ENCODE measurements around the gene AGBL4. TPM values are rescaled to one million over a fixed set of nuclear protein-coding genes. Genes with fewer than 3 reads are reported as not detected.

The AGBL4 gene
- total RNA-seq, 2 donors from 2014 or later: not detected

DNA sequence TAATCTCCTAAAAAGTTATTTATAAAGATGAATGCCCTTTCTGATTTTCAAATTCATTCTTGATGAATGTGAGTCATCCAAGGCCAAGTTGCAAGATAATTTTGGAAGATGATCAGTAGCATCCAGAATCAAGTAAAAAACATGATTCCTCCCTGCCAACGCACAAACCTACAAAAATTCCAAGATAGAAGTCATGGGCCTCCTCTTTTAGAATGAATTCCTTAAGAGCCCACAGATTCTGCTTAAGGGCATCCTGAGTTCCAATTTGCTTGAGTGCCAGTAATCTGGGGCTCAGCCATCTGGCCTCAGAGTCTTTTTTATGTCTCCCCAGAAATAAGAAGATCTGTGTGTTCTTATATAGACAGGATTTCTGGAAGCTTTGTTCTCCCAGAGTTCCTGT, 1528.6 kb downstream of the AGBL4 start:
- H3K9me3 ChIP-seq: no peaks in the 10 kb centered on the region
- no peak for DNase-seq (ENCODE audit: low spot score)
- TF ChIP-seq, protein P1, sequence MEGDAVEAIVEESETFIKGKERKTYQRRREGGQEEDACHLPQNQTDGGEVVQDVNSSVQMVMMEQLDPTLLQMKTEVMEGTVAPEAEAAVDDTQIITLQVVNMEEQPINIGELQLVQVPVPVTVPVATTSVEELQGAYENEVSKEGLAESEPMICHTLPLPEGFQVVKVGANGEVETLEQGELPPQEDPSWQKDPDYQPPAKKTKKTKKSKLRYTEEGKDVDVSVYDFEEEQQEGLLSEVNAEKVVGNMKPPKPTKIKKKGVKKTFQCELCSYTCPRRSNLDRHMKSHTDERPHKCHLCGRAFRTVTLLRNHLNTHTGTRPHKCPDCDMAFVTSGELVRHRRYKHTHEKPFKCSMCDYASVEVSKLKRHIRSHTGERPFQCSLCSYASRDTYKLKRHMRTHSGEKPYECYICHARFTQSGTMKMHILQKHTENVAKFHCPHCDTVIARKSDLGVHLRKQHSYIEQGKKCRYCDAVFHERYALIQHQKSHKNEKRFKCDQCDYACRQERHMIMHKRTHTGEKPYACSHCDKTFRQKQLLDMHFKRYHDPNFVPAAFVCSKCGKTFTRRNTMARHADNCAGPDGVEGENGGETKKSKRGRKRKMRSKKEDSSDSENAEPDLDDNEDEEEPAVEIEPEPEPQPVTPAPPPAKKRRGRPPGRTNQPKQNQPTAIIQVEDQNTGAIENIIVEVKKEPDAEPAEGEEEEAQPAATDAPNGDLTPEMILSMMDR (IDR thresholded peaks at IDR 0.05): no peak
- no peaks in the 10 kb centered on the region for H3K27me3 ChIP-seq (replicated peaks; ENCODE audit: insufficient read depth)
- no peak overlapping the region for H3K27ac ChIP-seq
- no peaks in the 10 kb centered on the region for H3K4me1 ChIP-seq (ENCODE audit: control insufficient read depth in 1 of 2, low read depth in 2 of 2)
- no peak for ATAC-seq (ENCODE audit: insufficient number of reproducible peaks, low FRiP score, low read depth)
- H3K36me3 ChIP-seq: no peaks in the 10 kb centered on the region
- H3K4me3 ChIP-seq: no peak overlapping the region

DNA sequence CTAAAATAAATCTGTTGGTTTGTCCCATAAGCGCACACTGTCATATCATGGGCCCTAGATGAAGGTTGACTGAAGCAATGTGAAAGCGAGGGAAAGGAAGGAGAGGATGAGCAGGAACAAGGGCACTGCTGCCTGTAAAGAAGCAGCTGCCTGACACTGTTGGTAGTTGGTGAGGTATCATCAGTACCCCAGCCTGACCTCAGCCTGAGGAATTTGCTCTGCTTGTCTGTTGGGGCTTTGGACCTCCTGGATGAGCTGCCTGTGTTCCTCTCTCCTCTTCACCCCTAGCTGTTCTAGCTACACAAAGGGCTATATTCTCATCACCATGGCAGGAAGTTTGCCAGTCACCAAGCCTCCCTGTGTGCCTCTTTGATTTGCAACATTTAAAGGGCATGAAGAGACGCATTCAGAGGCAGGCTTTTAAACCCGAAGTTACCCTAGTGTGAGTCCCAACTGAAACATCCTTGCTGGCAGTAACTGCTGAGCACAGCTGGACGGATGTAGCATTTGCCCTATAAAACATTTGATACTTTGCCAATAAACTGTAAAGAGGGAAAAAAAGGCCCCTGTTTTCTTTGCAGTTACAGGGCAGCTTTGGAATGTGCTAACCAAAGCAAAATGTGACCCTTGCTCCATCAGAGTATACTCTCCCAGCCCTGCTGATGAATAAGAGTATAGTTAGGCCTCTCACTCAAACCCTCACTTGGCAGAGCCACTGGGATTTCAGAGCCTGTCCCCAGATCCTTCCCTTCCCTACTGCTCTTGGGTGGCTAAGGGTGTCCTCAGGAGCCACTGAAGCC, 1529.6 kb downstream of the AGBL4 start:
- Histone ChIP-seq H3K4me1 (ENCODE audit: control insufficient read depth in 1 of 2, low read depth in 2 of 2) (no peaks in the 10 kb centered on the region), H3K9me3 (no peaks in the 10 kb centered on the region), H3K27ac (no peak overlapping the region), H3K27me3 (replicated peaks; ENCODE audit: insufficient read depth) (no peaks in the 10 kb centered on the region), H3K4me3 (no peak overlapping the region), H3K36me3 (no peaks in the 10 kb centered on the region)
- TF ChIP-seq, protein P1 (IDR thresholded peaks at IDR 0.05): no peak
- ATAC-seq (ENCODE audit: insufficient number of reproducible peaks, low FRiP score, low read depth) (peak; percentile 50), DNase-seq (ENCODE audit: low spot score) (no peak)

DNA sequence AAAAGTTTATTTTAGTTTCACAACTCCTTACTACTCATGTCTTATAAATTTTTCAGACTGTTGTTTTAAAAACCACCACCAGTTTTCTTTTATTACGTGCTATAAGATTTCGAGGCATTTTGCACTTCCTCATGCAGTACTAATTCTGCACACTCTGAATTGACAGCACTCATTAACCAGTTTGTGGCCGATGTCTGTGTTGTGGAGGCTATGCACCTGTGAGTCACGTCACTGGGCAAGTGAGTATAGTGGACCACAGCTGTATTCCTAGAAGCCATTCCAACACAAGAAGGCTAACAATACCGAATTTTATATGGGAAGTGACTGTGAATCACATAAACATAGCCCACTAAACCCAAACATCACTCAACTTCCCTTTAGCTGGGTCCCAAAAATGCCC, 1530.7 kb downstream of the AGBL4 start:
- Histone ChIP-seq H3K4me1 (ENCODE audit: control insufficient read depth in 1 of 2, low read depth in 2 of 2) (no peaks in the 10 kb centered on the region), H3K36me3 (no peaks in the 10 kb centered on the region), H3K27me3 (replicated peaks; ENCODE audit: insufficient read depth) (no peaks in the 10 kb centered on the region), H3K9me3 (no peaks in the 10 kb centered on the region), H3K27ac (no peak overlapping the region), H3K4me3 (no peak overlapping the region)
- TF ChIP-seq, protein P1 (IDR thresholded peaks at IDR 0.05): no peak
- no peak for ATAC-seq (ENCODE audit: insufficient number of reproducible peaks, low FRiP score, low read depth)
- no peak for DNase-seq (ENCODE audit: low spot score)

DNA sequence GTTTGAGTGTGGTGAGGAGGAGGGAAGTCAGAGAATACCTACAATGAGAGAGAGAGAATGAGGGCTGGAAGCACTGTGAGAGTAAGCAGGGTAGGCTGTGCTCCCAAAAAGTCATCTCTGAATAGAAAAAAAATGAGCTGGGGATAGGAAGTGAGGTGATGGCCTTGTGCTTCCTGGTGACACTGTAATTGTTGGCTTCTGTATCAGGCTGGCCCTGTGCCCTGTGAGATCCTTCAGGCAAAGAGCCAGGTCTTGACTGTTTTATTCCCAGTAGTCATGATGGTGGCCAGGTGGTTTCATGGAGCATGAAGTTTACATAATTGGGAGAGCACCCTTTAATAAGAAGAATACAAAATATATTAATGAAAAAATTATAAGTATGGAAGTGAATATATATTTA, 1531.4 kb downstream of the AGBL4 start:
- Histone ChIP-seq H3K4me3 (no peak overlapping the region), H3K27ac (no peak overlapping the region), H3K36me3 (no peaks in the 10 kb centered on the region), H3K9me3 (no peaks in the 10 kb centered on the region), H3K4me1 (ENCODE audit: control insufficient read depth in 1 of 2, low read depth in 2 of 2) (no peaks in the 10 kb centered on the region), H3K27me3 (replicated peaks; ENCODE audit: insufficient read depth) (no peaks in the 10 kb centered on the region)
- TF ChIP-seq, protein P1 (IDR thresholded peaks at IDR 0.05): no peak
- no peak for DNase-seq (ENCODE audit: low spot score)
- ATAC-seq (ENCODE audit: insufficient number of reproducible peaks, low FRiP score, low read depth): no peak

DNA sequence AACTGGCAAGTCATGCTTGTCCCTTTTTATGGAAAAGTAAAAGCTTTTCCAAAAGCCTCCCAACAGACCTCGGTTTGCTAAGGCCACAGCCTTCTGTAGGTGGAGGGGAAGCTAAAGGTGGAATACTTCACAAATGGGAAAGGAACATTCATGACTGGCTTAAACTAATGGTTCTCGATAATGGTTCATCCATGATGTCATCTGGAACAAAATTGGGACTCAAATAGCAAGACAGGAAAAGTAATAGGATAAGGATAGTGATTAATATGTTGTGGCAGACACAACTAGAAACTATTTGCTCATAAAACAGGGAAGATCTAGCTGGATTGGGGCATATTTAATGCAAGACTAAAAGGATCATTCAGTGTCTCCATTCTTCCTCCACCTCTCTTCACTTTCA, 1535.0 kb downstream of the AGBL4 start:
- Histone ChIP-seq H3K36me3 (no peaks in the 10 kb centered on the region), H3K9me3 (no peaks in the 10 kb centered on the region), H3K4me1 (ENCODE audit: control insufficient read depth in 1 of 2, low read depth in 2 of 2) (no peaks in the 10 kb centered on the region), H3K27me3 (replicated peaks; ENCODE audit: insufficient read depth) (no peaks in the 10 kb centered on the region), H3K27ac (no peak overlapping the region), H3K4me3 (no peak overlapping the region)
- TF ChIP-seq, protein P1 (IDR thresholded peaks at IDR 0.05): no peak
- ATAC-seq (ENCODE audit: insufficient number of reproducible peaks, low FRiP score, low read depth): no peak
- DNase-seq (ENCODE audit: low spot score): no peak

Other genes starting within 250 kb of the AGBL4 start
- under 1 TPM in 1 of 2 donors, not detected in 1; 0.42 TPM for gene ELAVL4, start 85.0 kb upstream of the AGBL4 start, total RNA-seq